Adrenal gland (tissue), 12 donors: ENCODE results near the gene BCAS3. TPM values are rescaled to one million over a fixed set of nuclear protein-coding genes. Genes with fewer than 3 reads are reported as not detected.

Experiments used
- DNase-seq, 7 donors: peaks; one replicate each; pipeline ENCODE4 v3.0.0-alpha.2; 2019 to 2020
- H3K27ac ChIP-seq, 5 donors: fragments of 200-600 bp; sonication (generic) in 4 of 5; 1 replicate in 3 of 5; 2 replicates in 2 of 5; pipeline versions ENCODE4 v1.5.1 to v1.8.0; 2016 to 2020; ENCODE audit warnings: mild to moderate bottlenecking in 1 of 5
- H3K27me3 ChIP-seq: fragments of 200-600 bp; 2 replicates; pipeline ENCODE4 v1.8.0; 2021
- H3K36me3 ChIP-seq, 2 donors: fragments of 200-600 bp; replicated peaks in 1 of 2; 1 replicate in 1 of 2; 2 replicates in 1 of 2; pipeline versions ENCODE4 v1.5.1 to v1.8.0; 2018 to 2022
- H3K4me1 ChIP-seq, 2 donors: fragments of 200-600 bp; replicated peaks in 1 of 2; 1 replicate in 1 of 2; 2 replicates in 1 of 2; pipeline versions ENCODE4 v1.5.1 to v1.8.0; 2018 to 2021
- H3K4me3 ChIP-seq, 4 donors: fragments of 200-600 bp; sonication (generic) in 3 of 4; one replicate each; pipeline ENCODE4 v1.5.1; 2016 to 2018
- H3K9me3 ChIP-seq, 3 donors: fragments of 200-600 bp; sonication (generic) in 1 of 3; replicated peaks in 1 of 3; 1 replicate in 2 of 3; 2 replicates in 1 of 3; pipeline versions ENCODE4 v1.5.1 to v1.8.0; 2016 to 2021
- POLR2A ChIP-seq, 2 donors: fragments of 450-650 bp; IDR thresholded peaks; one replicate each; pipeline ENCODE4 v1.6.1; 2017; ENCODE audit warnings: antibody characterized with exemption in 2 of 2, mild to moderate bottlenecking in 2 of 2, moderate library complexity in 1 of 2
- WGBS, 4 donors: extraction: QIAGEN DNeasy Blood & Tissue Kit in 2 of 4; methylation state at CpG; one replicate each; pipeline versions ENCODE4 v1.1.5 to v1.1.7; 2013 to 2017; 5-methylcytosine and 5-hydroxymethylcytosine counted together
- intact Hi-C, 2 donors: fragments of 100-400 bp; cut with DNase I; formaldehyde crosslinking; loops; one replicate each; pipeline versions ENCODE4 v1.14.1 to v1.15.0; 2022 to 2023
- polyA plus RNA-seq, 3 donors: library from polyadenylated mRNA; stranded (reverse); fragments of 200-250 nt in 2 of 3; fragments of 350-450 nt in 1 of 3; fragmentation: Illumina TruSeq in 1 of 3; extraction: RNeasy Lipid Tissue Mini Kit (QIAGEN cat#74804) in 1 of 3; gene quantifications; one replicate each; pipeline ENCODE4 v1.2.3, GENCODE V29; 2013 to 2014
- total RNA-seq, 9 donors: library from RNA; depleted of rRNA in 4 of 9; stranded (reverse); fragments of >200 nt in 4 of 9; fragments of 120-200 nt in 1 of 9; fragmentation: NEBNext Ultra II Directional in 1 of 9; extraction: Animal tissue kit (Norgen Biotek cat#: 25700) in 1 of 9; gene quantifications; one replicate each; pipeline versions ENCODE4 v1.1.0 to v1.2.4, GENCODE V29; 2013 to 2023
- TF ChIP-seq, protein P1 (sequence below), 6 experiments: fragments of 450-650 bp in 4 of 6; fragments of 200-600 bp in 2 of 6; sonication (generic) in 1 of 6; IDR thresholded peaks; 1 replicate in 5 of 6; 2 replicates in 1 of 6; pipeline versions ENCODE4 v1.5.1 to v1.8.0; 2016 to 2021; ENCODE audit warnings: antibody characterized with exemption in 6 of 6, mild to moderate bottlenecking in 2 of 6, moderate library complexity in 1 of 6
- donor health status: healthy with polysubstance abuse.
- donor health status: Bipolar disorder and iron deficiency.
- donor health status: DM: yes; HTN: yes; CAD: no.
- donor health status: DM: no; HTN: no; CAD: no.
- donor health status: DM: no; HTN: no; CAD: no.
- donor health status: DM: yes; HTN: yes; CAD: no.

BCAS3 gene
- total and polyA plus RNA-seq, 12 donors, result 9.4 to 105 (median 29.0) TPM

DNA sequence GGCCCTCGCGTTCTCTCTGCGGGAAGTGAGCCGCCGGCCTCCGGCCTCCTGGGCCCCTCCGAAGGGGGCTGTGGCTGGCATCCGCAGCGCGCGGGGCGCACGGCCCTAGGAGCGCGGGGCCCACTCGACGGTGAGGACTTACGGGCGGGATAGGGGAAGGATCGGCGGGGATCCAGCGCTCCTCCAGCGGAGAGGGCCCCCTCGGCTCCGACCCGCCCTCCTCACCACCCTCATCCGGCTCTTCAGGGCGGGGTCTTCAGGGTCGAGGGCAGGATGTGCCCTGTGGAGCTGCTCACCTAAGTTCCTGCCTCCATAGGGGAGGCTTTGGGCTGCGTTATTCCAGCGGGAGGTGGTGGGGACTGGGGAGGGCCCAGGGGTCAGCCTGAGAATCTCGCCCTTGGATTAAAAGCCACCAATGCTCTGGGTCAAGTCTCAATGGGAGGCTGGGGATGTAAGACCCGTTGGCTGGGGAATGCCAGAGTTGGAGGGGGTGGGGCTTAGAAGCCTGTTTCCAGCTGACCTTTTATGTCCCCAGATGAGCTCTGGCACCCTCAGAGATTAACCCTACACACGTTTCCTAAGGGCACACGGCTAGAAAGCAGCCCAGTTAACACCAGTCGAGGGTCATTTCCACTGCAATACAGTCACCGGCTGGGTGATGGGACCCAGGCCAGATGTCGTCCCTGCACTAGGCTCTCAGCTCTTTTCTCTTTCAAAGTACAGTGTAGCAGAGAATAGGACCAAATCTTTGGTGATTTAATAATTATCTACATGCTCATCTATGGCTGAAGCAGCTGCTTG, 735.4 kb downstream of the BCAS3 start:
- intact Hi-C loops, result loop anchor here in 1 of 2 donors (10.0 kb wide), 1 partner anchor 142 kb away; no protein-coding TSS in a partner anchor
- Histone ChIP-seq H3K4me3 (peak overlapping the region in 3 of 4 donors; percentile 15 to 76 (median 46)), H3K9me3 (no peaks in the 10 kb centered on the region), H3K36me3 (peaks cover 0 to 3% of the 10 kb centered on the region in 2 donors), H3K4me1 (peaks cover 0 to 49% of the 10 kb centered on the region in 2 donors), H3K27ac (peak overlapping the region in 4 of 5 donors; percentile 68 to 91 (median 87)), H3K27me3 (no peaks in the 10 kb centered on the region)
- peak in 2 of 7 donors; percentile 39 to 61 for DNase-seq
- TF ChIP-seq, protein P1, sequence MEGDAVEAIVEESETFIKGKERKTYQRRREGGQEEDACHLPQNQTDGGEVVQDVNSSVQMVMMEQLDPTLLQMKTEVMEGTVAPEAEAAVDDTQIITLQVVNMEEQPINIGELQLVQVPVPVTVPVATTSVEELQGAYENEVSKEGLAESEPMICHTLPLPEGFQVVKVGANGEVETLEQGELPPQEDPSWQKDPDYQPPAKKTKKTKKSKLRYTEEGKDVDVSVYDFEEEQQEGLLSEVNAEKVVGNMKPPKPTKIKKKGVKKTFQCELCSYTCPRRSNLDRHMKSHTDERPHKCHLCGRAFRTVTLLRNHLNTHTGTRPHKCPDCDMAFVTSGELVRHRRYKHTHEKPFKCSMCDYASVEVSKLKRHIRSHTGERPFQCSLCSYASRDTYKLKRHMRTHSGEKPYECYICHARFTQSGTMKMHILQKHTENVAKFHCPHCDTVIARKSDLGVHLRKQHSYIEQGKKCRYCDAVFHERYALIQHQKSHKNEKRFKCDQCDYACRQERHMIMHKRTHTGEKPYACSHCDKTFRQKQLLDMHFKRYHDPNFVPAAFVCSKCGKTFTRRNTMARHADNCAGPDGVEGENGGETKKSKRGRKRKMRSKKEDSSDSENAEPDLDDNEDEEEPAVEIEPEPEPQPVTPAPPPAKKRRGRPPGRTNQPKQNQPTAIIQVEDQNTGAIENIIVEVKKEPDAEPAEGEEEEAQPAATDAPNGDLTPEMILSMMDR (IDR thresholded peaks at IDR 0.05), result no peak
- no peak for TF ChIP-seq POLR2A (IDR thresholded peaks at IDR 0.05)
- 15 to 40% (median 19%) methylated on average over 11 to 38 of the region's 38 CpGs for WGBS, 4 donors

DNA sequence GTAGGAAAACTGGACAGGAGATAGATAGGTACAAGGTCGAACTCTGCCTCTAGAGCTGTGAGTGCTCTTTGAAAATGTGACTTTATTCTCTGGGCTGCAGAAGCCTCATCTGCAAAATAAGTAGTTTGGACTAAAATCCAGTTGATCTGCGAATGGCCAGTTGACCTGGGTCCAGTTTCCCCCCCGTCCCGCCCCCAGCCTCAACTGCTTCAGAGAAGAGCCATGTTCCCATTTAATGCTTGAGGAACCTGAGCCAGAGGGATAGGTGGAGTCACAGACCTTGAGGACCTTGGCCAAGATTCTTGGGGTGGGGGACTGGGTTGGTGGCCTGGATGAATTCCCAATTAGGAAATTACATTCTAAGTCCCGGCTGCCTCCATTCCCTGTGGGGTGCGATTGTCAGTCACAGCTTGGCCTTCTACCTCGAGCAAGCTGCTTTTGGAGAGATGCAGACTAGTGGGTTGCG, 736.0 kb downstream of the BCAS3 start:
- Histone ChIP-seq H3K36me3 (no peaks in the 10 kb centered on the region), H3K4me1 (peaks cover 0 to 43% of the 10 kb centered on the region in 2 donors), H3K9me3 (no peaks in the 10 kb centered on the region), H3K27ac (peak overlapping the region in 1 of 5 donors; percentile 7), H3K27me3 (no peaks in the 10 kb centered on the region), H3K4me3 (no peak overlapping the region)
- TF ChIP-seq POLR2A (IDR thresholded peaks at IDR 0.05), result no peak
- TF ChIP-seq, protein P1 (IDR thresholded peaks at IDR 0.05), result no peak
- DNase-seq, result peak in 1 of 7 donors; percentile 19
- WGBS, 4 donors, result 86 to 95% (median 90%) methylated on average over 5 to 8 of the region's 8 CpGs
- intact Hi-C loops, result loop anchor here in 1 of 2 donors (10.0 kb wide), 1 partner anchor 141 kb away; no protein-coding TSS in a partner anchor

DNA sequence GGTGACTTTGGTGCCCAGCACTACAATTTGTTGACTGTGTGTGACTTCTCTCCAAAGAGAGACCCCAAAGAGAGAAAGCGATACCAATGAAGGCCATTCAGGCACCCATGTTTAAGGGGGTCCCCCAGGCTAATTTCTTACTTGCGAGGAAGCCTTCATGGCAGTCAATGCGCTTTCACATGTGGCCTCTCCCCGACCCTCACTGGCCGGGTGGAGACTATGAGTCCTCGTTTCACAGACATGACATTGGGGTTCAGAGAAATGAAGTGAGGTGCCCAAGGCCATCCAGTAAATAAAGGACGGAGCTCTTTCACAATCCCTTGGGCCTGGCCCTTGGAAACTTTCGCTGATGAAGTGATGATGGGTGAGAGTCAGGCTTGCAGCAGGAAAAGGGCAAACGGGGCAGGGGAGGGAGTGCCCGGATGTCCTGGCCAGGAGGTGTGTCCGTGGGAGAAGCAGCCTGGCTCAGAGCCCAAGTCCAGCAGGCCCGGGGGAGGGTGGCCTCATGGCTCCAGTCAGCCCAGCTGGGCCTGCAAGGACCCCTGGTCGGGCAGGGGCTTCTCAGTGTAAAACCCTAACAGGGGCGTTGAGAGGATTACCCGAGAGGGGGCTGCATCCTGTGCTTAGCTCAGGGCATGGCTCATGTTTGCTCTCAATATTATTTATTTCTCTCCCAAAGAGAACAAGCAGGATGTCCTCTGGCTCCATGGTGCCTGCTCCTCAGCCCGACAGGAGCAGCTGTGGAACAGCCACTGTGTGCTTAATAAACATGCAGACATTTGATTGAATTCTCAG, 736.7 kb downstream of the BCAS3 start:
- H3K4me3 ChIP-seq, result no peak overlapping the region
- H3K36me3 ChIP-seq, result no peaks in the 10 kb centered on the region
- no peaks in the 10 kb centered on the region for H3K27me3 ChIP-seq
- no peaks in the 10 kb centered on the region for H3K9me3 ChIP-seq
- peak in 6 of 7 donors; percentile 37 to 71 (median 52) for DNase-seq
- intact Hi-C loops, result loop anchor here in 1 of 2 donors (10.0 kb wide), 1 partner anchor 140 kb away; no protein-coding TSS in a partner anchor
- peak overlapping the region in 1 of 5 donors; percentile 43 for H3K27ac ChIP-seq
- H3K4me1 ChIP-seq, result peaks cover 0 to 41% of the 10 kb centered on the region in 2 donors
- whole genome bisulfite sequencing, 4 donors, result 51 to 69% (median 56%) methylated on average over 12 to 16 of the region's 16 CpGs
- no peak for TF ChIP-seq POLR2A (IDR thresholded peaks at IDR 0.05)
- TF ChIP-seq, protein P1 (IDR thresholded peaks at IDR 0.05), result no peak

DNA sequence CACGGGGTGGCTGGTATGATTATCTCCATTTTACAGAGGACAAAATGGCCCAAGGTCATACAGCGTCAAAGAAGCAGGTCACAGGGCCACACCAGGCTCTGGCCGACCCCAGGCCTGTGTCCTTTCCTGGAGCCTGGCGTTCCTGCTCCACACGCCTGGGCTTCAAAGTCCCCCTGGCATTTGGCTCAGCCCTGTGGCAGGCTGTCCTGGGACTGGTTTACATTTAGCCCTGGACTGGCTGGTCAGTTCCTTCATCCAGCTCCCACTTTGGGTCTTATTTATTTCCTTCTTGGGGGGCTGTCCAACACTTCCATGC, 737.2 kb downstream of the BCAS3 start:
- Histone ChIP-seq H3K27me3 (no peaks in the 10 kb centered on the region), H3K4me3 (no peak overlapping the region), H3K9me3 (no peaks in the 10 kb centered on the region), H3K36me3 (no peaks in the 10 kb centered on the region), H3K27ac (peak overlapping the region in 1 of 5 donors; percentile 43), H3K4me1 (peaks cover 0 to 38% of the 10 kb centered on the region in 2 donors)
- intact Hi-C loops, result loop anchor here (5.0 to 10.0 kb wide), 2 partner anchors 140 to 422 kb away; no protein-coding TSS in a partner anchor
- TF ChIP-seq, protein P1 (IDR thresholded peaks at IDR 0.05), result no peak
- TF ChIP-seq POLR2A (IDR thresholded peaks at IDR 0.05), result no peak
- DNase-seq, result peak in 1 of 7 donors; percentile 1
- 63 to 78% (median 68%) methylated on average over 4 to 5 of the region's 5 CpGs for WGBS, 4 donors
